Upper lobe of left lung (tissue), 4 donors: Measurements from ENCODE around the gene MYO1H.

Experiments
- CTCF ChIP-seq, 6 experiments: fragments of 450-650 bp in 4 of 6; fragments of 200-600 bp in 2 of 6; sonication (generic) in 2 of 6; IDR thresholded peaks; one replicate each; pipeline ENCODE4 v1.5.1; 2016 to 2019; ENCODE audit warnings: antibody characterized with exemption in 6 of 6
- EP300 ChIP-seq, 4 donors: sonication (generic); formaldehyde crosslinking; IDR thresholded peaks; one replicate each; pipeline ENCODE4 v1.5.1; 2017; ENCODE audit warnings: antibody characterized with exemption in 4 of 4, control low read depth in 2 of 4
- POLR2A ChIP-seq, 4 donors: fragments of 450-650 bp; IDR thresholded peaks; one replicate each; pipeline ENCODE4 v1.5.1; 2016 to 2017; ENCODE audit warnings: antibody characterized with exemption in 4 of 4, mild to moderate bottlenecking in 2 of 4
- POLR2AphosphoS5 ChIP-seq, 2 donors: sonication (generic); formaldehyde crosslinking; IDR thresholded peaks; one replicate each; pipeline ENCODE4 v1.5.1; 2017; ENCODE audit warnings: antibody characterized with exemption in 2 of 2

- TF ChIP-seq CTCF (IDR thresholded peaks at IDR 0.05) = no peak
- TF ChIP-seq POLR2A (IDR thresholded peaks at IDR 0.05) = no peak
- no peak for TF ChIP-seq POLR2AphosphoS5 (IDR thresholded peaks at IDR 0.05)
- TF ChIP-seq EP300 (IDR thresholded peaks at IDR 0.05) = no peak
These were observed 134.8 kb downstream of the MYO1H start for GRCh38 chr12:109482491-109482890.
